K562 (cell line): ENCODE measurements around the gene FKBP9.

Experiments
- EHMT2 ChIP-seq: fragments of 450-650 bp; IDR thresholded peaks from 2 replicates; pipeline ENCODE4 v1.6.1; 2018; ENCODE audit warnings: antibody characterized with exemption
- HDAC2 ChIP-seq: fragments of 450-650 bp; IDR thresholded peaks from 2 replicates; pipeline ENCODE4 v1.6.1; 2016; ENCODE audit warnings: mild to moderate bottlenecking
- MAFF ChIP-seq: IDR thresholded peaks from 2 replicates; pipeline ENCODE4 v1.6.1; 2012; ENCODE audit warnings: low read length, improper control_type of control experiment
- MAZ ChIP-seq, 2 experiments: fragments of 450-650 bp in 1 of 2; sonication (generic) in 1 of 2; formaldehyde crosslinking; IDR thresholded peaks in 1 of 2; conservative IDR thresholded peaks in 1 of 2; 2 replicates each; pipeline versions ENCODE4 v1.4.0 to v1.5.0; 2020; ENCODE audit warnings: mild to moderate bottlenecking in 1 of 2, missing genetic modification reagents in 1 of 2
- THRB ChIP-seq: fragments of 450-650 bp; formaldehyde crosslinking; conservative IDR thresholded peaks from 2 replicates; pipeline ENCODE4 v1.4.0; 2022; ENCODE audit warnings: mild to moderate bottlenecking, missing genetic modification characterization
- ZNF146 ChIP-seq: IDR thresholded peaks from one replicate; pipeline ENCODE4 v1.6.1; 2018; ENCODE audit warnings: missing compliant biosample characterization; ENCODE audit not compliant: unreplicated experiment

GRCh38 chr7:33053721-33054120, 96.5 kb downstream of the FKBP9 start:
- TF ChIP-seq THRB (CRISPR knock-in tag) = no peak
- TF ChIP-seq MAFF = no peak
- no peak for TF ChIP-seq ZNF146
- no peak for TF ChIP-seq MAZ (CRISPR knock-in tag; conservative IDR thresholded peaks at IDR 0.05 in 1 of 2, IDR thresholded peaks at IDR 0.05 in 1 of 2)
- no peak for TF ChIP-seq HDAC2
- no peak for TF ChIP-seq EHMT2
